ENCODE measurements around the gene DBH.

DBH gene

GRCh38 chr9:133707065-133707762 is 71.1 kb downstream of the DBH start:
- POLR2A ChIA-PET = no interaction called here
- H3K4me3 ChIP-seq (ENCODE audit: control insufficient read depth in 1 of 7, extremely low read depth in 1 of 7, insufficient read depth in 4 of 7, low read depth in 2 of 7, low read length in 6 of 7) = no peak overlapping the region
- no peaks in the 10 kb centered on the region for H3K36me3 ChIP-seq (ENCODE audit: control insufficient read depth in 4 of 4, insufficient read depth in 4 of 4, low read length in 3 of 4)
- H3K27ac ChIP-seq (ENCODE audit: insufficient read depth in 1 of 2, low read depth in 1 of 2, low read length in 2 of 2, poor library complexity in 1 of 2, severe bottlenecking in 2 of 2) = no peak overlapping the region
- 88% methylated on average over 15 of the region's 17 CpGs for WGBS (ENCODE audit: insufficient coverage)
- H3K27me3 ChIP-seq (replicated peaks in 2 of 5; ENCODE audit: control insufficient read depth in 4 of 5, insufficient read depth in 5 of 5, low read length in 4 of 5) = no peaks in the 10 kb centered on the region
- DNase-seq = no peak
- H3K9me3 ChIP-seq (ENCODE audit: control extremely low read depth in 1 of 5, control insufficient read depth in 4 of 5, insufficient read depth in 2 of 5, low read depth in 1 of 5, low read length in 4 of 5) = no peaks in the 10 kb centered on the region
- peaks cover 0 to 14% (median 12%) of the 10 kb centered on the region in 4 experiments for H3K4me1 ChIP-seq (ENCODE audit: control extremely low read depth in 1 of 4, control insufficient read depth in 4 of 4, insufficient read depth in 4 of 4, low read length in 3 of 4)
- CTCF ChIA-PET = interaction anchor here (1.0 kb wide), 1 partner anchor 10 kb away, joined by 3 read pairs; no protein-coding TSS in a partner anchor

GRCh38 chr9:133707763-133708245 is 71.6 kb downstream of the DBH start:
- no peak overlapping the region for H3K4me3 ChIP-seq (ENCODE audit: control insufficient read depth in 1 of 7, extremely low read depth in 1 of 7, insufficient read depth in 4 of 7, low read depth in 2 of 7, low read length in 6 of 7)
- 92% methylated on average over 15 of the region's 15 CpGs for WGBS (ENCODE audit: insufficient coverage)
- H3K36me3 ChIP-seq (ENCODE audit: control insufficient read depth in 4 of 4, insufficient read depth in 4 of 4, low read length in 3 of 4) = no peaks in the 10 kb centered on the region
- peaks cover 0 to 9% (median 7%) of the 10 kb centered on the region in 4 experiments for H3K4me1 ChIP-seq (ENCODE audit: control extremely low read depth in 1 of 4, control insufficient read depth in 4 of 4, insufficient read depth in 4 of 4, low read length in 3 of 4)
- H3K27ac ChIP-seq (ENCODE audit: insufficient read depth in 1 of 2, low read depth in 1 of 2, low read length in 2 of 2, poor library complexity in 1 of 2, severe bottlenecking in 2 of 2) = no peak overlapping the region
- no peaks in the 10 kb centered on the region for H3K27me3 ChIP-seq (replicated peaks in 2 of 5; ENCODE audit: control insufficient read depth in 4 of 5, insufficient read depth in 5 of 5, low read length in 4 of 5)
- ChIA-PET CTCF (interaction anchor here (1.0 kb wide), 1 partner anchor 10 kb away, joined by 3 read pairs; no protein-coding TSS in a partner anchor), POLR2A (no interaction called here)
- no peak for DNase-seq
- H3K9me3 ChIP-seq (ENCODE audit: control extremely low read depth in 1 of 5, control insufficient read depth in 4 of 5, insufficient read depth in 2 of 5, low read depth in 1 of 5, low read length in 4 of 5) = no peaks in the 10 kb centered on the region

GRCh38 chr9:133708246-133709014 is 72.3 kb downstream of the DBH start:
- Histone ChIP-seq H3K27ac (ENCODE audit: insufficient read depth in 1 of 2, low read depth in 1 of 2, low read length in 2 of 2, poor library complexity in 1 of 2, severe bottlenecking in 2 of 2) (no peak overlapping the region), H3K27me3 (replicated peaks in 2 of 5; ENCODE audit: control insufficient read depth in 4 of 5, insufficient read depth in 5 of 5, low read length in 4 of 5) (no peaks in the 10 kb centered on the region), H3K4me1 (ENCODE audit: control extremely low read depth in 1 of 4, control insufficient read depth in 4 of 4, insufficient read depth in 4 of 4, low read length in 3 of 4) (peaks cover 0 to 8% (median 3%) of the 10 kb centered on the region in 4 experiments), H3K9me3 (ENCODE audit: control extremely low read depth in 1 of 5, control insufficient read depth in 4 of 5, insufficient read depth in 2 of 5, low read depth in 1 of 5, low read length in 4 of 5) (no peaks in the 10 kb centered on the region), H3K4me3 (ENCODE audit: control insufficient read depth in 1 of 7, extremely low read depth in 1 of 7, insufficient read depth in 4 of 7, low read depth in 2 of 7, low read length in 6 of 7) (no peak overlapping the region), H3K36me3 (ENCODE audit: control insufficient read depth in 4 of 4, insufficient read depth in 4 of 4, low read length in 3 of 4) (no peaks in the 10 kb centered on the region)
- CTCF ChIA-PET = no interaction called here
- POLR2A ChIA-PET = no interaction called here
- 96% methylated on average over 29 of the region's 30 CpGs for WGBS (ENCODE audit: insufficient coverage)
- no peak for DNase-seq

Data from common myeloid progenitor, CD34-positive (primary cell).